Kidney glomerular epithelial cell (primary cell): ENCODE measurements around the gene CLCN7.

Experiments
- DNase-seq: peaks from one replicate; lab custom pipeline; 2025; lab: John Stamatoyannopoulos, UW

CLCN7 gene

DNA sequence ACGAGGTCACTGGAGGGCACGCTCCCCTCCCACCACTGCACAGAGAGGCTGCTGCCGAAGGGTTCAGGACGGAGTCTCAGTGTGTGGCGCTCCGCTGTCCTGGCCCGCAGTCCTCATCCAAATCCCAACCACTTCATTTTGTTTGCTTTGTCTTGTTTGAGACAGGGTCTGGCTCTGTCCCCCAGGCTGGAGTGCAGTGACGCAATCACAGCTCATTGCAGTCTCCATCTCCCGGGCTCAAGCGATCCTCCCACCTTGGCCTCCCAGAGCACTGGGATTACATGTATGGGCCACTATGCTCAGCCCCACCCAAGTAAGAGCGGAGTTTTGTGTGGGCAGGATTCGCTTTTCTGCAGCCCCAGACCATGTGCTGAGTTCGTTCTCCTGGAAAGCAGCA is 73.1 kb downstream of the CLCN7 start:
- no peak for DNase-seq

DNA sequence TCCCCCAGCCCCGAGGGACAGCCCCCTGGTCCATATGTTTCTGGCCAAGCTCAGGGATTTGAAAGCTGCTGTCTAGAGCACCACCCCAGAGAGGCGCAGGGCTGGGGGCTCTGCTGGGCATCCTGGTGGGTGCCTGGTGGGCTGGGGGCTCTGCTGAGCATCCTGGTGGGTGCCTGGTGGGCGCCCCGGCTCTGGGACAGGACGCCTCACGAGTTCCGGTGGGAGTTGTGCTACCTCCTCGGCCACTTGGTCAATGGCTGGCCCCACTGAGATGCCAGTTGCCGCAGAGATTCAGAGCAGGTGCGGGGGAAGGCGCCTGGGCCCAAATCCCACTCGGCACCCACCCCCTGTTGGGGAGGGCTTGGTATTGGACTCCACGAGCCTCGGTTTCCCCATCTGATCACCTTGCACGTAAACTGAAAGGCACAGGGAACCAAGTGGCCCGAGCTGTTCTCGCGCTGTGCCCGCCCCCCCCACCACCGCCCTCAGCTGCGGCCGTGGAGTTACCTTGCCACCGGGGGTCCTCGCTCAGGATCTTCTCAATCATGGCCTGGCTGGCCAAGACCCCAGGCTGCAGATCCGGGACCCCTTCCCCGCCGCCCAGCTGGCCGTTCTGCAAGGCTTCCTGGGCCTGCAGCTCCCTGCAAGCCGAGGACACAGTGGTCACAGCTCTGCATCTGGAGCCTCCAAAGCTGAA is 73.6 kb downstream of the CLCN7 start:
- no peak for DNase-seq

DNA sequence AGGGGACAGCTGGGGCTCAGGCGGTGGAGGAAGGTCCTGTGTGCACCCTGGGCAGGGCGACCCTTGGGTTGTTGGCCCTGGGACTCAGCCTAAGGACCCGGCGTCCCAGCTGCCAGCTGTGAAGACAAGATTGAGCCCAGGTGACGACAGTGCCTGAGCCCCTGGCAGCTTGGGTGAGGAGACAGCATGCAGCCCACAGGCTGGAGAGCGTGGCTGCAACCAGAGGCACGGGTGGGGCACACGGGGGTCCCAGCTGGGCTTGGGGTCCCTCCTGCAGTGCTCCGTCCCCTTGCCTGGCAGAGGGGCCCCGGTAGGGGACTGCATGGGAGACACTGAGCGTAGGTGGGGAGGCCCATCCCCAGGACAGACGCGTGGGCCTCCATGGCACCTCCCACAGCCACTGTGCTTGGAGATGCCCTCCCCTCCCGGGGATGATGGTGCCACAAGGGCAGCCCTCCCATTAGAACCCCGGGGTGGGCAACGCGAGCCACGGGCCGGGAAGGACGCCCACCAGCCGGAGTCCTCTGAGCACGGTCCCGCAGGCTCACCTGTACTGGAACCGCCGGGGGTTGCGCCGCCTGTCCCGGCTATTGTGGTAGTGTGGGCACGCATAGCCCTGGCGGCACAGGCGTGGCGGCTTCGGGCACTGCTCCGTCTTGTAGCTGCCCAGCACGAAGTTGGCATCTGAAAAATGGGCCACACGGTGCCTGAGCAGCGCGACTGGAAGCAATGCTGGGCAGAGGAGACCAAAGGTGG is 75.8 kb downstream of the CLCN7 start:
- DNase-seq, result no peak

DNA sequence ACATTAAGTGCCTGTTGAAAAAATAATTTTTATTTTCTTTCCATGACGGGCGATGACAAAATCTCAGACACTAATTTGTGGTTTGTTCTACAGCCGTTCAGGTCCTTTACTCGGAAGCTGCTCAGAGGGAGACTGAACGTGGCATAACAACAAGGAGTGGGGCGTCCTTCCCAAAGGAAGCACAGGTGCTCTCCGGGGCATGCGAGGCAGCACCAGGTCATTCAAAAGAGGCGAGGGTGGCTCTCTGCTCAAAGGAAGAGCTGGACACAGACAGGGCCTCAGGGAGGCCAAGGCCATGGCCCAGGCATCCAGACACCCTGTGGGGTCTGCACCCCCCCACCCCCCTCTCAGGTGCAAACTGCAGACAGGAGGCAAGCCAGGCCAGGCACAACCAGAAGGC is 76.5 kb downstream of the CLCN7 start:
- no peak for DNase-seq

DNA sequence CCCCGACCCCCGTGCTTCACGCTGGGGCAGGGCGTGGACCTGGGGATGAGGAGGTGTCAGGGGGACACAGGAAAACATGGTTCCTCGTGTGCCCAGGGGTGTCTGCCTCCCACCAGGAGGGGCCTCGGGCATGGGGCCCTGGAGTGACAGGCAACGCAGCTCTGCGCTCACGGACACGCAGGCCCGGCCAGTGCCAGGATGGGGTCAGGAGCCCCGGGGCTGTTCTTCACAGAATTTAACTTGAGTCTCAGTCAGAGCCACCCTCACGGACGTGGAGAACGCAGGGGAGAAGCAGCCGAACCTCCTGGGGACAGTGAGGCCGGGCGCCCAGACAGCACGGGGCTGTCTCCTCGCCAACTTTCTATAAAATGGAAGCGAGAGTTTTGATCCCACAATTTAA is 77.0 kb downstream of the CLCN7 start:
- DNase-seq, result no peak

DNA sequence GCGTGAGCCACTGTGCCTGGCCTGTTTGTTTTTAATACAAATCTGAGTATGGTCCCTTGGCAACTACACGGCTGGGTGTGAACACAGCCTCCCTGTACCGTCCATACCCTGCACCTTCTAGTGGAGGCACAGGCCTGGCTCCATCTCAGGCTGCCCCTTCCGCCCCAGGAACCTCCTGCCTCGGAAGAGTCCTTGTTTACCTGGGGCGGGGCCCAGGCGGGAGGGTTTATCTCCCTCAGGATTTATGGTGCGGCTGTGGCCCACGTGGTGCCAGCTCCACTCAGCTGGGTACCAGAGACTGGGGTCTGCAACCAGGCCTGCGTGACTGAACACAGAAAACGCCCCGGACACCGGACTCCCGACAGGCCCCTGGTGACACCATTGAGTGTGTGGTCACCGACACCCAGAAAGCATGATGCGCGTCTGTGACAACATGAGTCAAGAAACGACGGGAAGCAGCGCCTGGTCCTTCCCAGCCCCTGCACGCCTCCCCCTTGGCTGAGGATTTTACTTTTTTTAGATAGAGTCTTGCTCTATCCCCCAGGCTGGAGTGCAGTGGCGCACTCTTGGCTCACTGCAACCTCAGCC is 79.3 kb downstream of the CLCN7 start:
- no peak for DNase-seq
